ENCODE measurements around the gene SIRT2. TPM values are rescaled to one million over a fixed set of nuclear protein-coding genes. Genes with fewer than 3 reads are reported as not detected.

The SIRT2 gene
- total and polyA plus RNA-seq, 2 of the 8 experiments (the other 6 are each of a cell fraction or from before 2014, with no cell fraction given), result 6.5 to 10.0 TPM

DNA sequence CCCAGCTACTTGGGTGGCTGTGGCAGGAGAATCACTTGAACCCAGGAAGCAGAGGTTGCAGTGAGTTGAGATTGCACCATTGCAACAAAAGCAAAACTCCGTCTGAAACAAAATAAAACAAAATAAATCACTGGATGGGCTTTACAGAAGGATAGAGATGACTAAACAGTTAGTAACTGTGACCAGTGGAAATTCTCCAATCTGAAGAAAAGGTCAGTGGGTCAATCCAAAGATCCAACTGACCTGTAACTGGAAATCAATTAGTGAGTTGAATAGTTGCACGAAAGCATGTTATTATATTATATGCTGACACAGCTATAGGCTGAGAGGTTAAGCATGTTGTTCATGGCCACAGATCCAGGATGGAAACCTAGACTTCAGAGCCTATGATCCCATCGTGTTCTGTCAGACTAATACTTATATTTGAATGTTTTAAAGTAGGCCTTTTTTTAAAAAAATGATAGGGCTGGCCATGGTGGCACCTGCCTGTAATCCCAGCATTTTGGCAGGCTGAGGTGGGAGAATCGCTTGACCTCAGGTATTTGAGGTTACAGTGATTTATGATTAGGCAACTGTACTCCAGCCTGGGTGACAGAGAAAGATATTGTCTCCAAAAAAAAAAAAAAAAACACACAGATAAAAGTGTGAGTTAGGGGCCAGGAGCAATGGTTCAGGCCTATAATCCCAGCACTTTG is 69.2 kb downstream of the SIRT2 start:
- POLR2A ChIA-PET (ENCODE audit: partially characterized antibody), result interaction anchor here (0.8 to 14.2 kb wide), 7 partner anchors 8 to 39 kb away, joined by 3 to 376 read pairs (median 6); partner anchors contain the start of gene HNRNPL
- H3K23me2 ChIP-seq (ENCODE audit: low read depth, low read length), result peaks cover 8% of the 10 kb centered on the region
- TF ChIP-seq POU5F1 (IDR thresholded peaks at IDR 0.05; ENCODE audit: low read depth, low read length) (no peak), KDM1A (IDR thresholded peaks at IDR 0.05; ENCODE audit: borderline replicate concordance, low read length) (no peak), CEBPB (IDR thresholded peaks at IDR 0.05; ENCODE audit: low read depth, low read length) (no peak)

More for the DNA sequence above, 69.2 kb downstream of the SIRT2 start:
- CTCF ChIA-PET (ENCODE audit: partially characterized antibody), result interaction anchor here (1.0 to 2.7 kb wide), 6 partner anchors 10 to 130 kb away, joined by 3 to 11 read pairs (median 4); no protein-coding TSS in a partner anchor
- no peak overlapping the region for H4K91ac ChIP-seq (replicated peaks; ENCODE audit: insufficient read length, low read length)
- peaks cover 5% of the 10 kb centered on the region; the same call in 1 of the 2 replicates for H3K79me1 ChIP-seq (ENCODE audit: low read depth, low read length)
- peaks cover 0 to 6% (median 1%) of the 10 kb centered on the region in 4 experiments; a peak in 1 of 7 replicates for H3K4me1 ChIP-seq (replicated peaks in 1 of 4; ENCODE audit: control insufficient read depth in 3 of 4, insufficient read depth in 4 of 4, low read length in 3 of 4)
- H2BK15ac ChIP-seq (ENCODE audit: low read length), result no peak overlapping the region
- H3K23ac ChIP-seq (ENCODE audit: insufficient read length), result no peak overlapping the region
- H3K27me3 ChIP-seq (replicated peaks in 1 of 4; ENCODE audit: control insufficient read depth in 3 of 4, extremely low read depth in 1 of 4, insufficient read depth in 3 of 4, low read length in 3 of 4), result no peaks in the 10 kb centered on the region
- no peak overlapping the region for H3K14ac ChIP-seq (ENCODE audit: insufficient read length)
- H4K5ac ChIP-seq (ENCODE audit: insufficient read length, low read depth, low read length), result no peak overlapping the region
- no peak overlapping the region for H3K27ac ChIP-seq (ENCODE audit: low read depth, low read length)
- no peaks in the 10 kb centered on the region for H4K20me1 ChIP-seq (replicated peaks in 1 of 2; ENCODE audit: control insufficient read depth in 1 of 2, insufficient read depth in 2 of 2, low read length in 2 of 2)
- H3K36me3 ChIP-seq (ENCODE audit: control insufficient read depth in 2 of 4, insufficient read depth in 4 of 4, low read length in 3 of 4), result peaks cover 0 to 26% (median 5%) of the 10 kb centered on the region in 4 experiments; a peak in 3 of 8 replicates
- H3K79me2 ChIP-seq (ENCODE audit: control insufficient read depth in 1 of 2, insufficient read depth in 2 of 2, low read length in 2 of 2), result no peaks in the 10 kb centered on the region
- H3K18ac ChIP-seq (ENCODE audit: extremely low read depth, low read length), result no peak overlapping the region
- H2AFZ ChIP-seq (ENCODE audit: low read length), result no peak overlapping the region
- no peak overlapping the region for H2BK5ac ChIP-seq (ENCODE audit: low read depth, low read length)
- no peak overlapping the region for H2AK5ac ChIP-seq (ENCODE audit: low read depth, low read length)
- H2BK12ac ChIP-seq (ENCODE audit: low read depth, low read length), result no peak overlapping the region
- FAIRE-seq, result no peak
- H3K9me3 ChIP-seq (ENCODE audit: insufficient read depth in 2 of 2, low read depth in 1 of 2, low read length in 1 of 2), result no peaks in the 10 kb centered on the region
- H4K8ac ChIP-seq (ENCODE audit: extremely low read depth, insufficient read depth, low read length), result no peak overlapping the region
- no peak overlapping the region for H3K9ac ChIP-seq (replicated peaks in 1 of 4; ENCODE audit: extremely low read depth in 1 of 4, low read depth in 3 of 4, low read length in 3 of 4)
- H3K4me3 ChIP-seq (ENCODE audit: extremely low read depth in 1 of 4, insufficient read depth in 2 of 4, low read depth in 3 of 4, low read length in 4 of 4), result no peak overlapping the region
- 92% methylated on average over 4 of the region's 4 CpGs; no CpG with 5 or more reads in 1 of the 2 experiments for WGBS, 2 experiments (ENCODE audit: extremely low coverage in 1 of 2, insufficient coverage in 1 of 2, insufficient read length in 1 of 2, insufficient replicate concordance in 2 of 2, low coverage in 1 of 2, low lambda C conversion rate in 2 of 2, missing lambda C conversion rate in 1 of 2)
- peak overlapping the region in 1 of 2 experiments; percentile 97; a peak in 1 of 4 replicates for H3K4me2 ChIP-seq (ENCODE audit: insufficient read depth in 1 of 2, low read depth in 2 of 2, low read length in 2 of 2)
- no peak for DNase-seq (ENCODE audit: low read depth in 1 of 2, low spot score in 2 of 2)
- H2BK20ac ChIP-seq (ENCODE audit: low read length), result no peak overlapping the region
- no peak overlapping the region for H3K56ac ChIP-seq (replicated peaks; ENCODE audit: insufficient read length, low read depth, low read length)
- H2BK120ac ChIP-seq (replicated peaks; ENCODE audit: low read depth, low read length), result no peak overlapping the region
- H3K4ac ChIP-seq (replicated peaks; ENCODE audit: insufficient read length, low read depth, low read length), result no peak overlapping the region

All from H1 (cell line).